ENCODE measurements around the gene FARP1.

FARP1 gene

DNA sequence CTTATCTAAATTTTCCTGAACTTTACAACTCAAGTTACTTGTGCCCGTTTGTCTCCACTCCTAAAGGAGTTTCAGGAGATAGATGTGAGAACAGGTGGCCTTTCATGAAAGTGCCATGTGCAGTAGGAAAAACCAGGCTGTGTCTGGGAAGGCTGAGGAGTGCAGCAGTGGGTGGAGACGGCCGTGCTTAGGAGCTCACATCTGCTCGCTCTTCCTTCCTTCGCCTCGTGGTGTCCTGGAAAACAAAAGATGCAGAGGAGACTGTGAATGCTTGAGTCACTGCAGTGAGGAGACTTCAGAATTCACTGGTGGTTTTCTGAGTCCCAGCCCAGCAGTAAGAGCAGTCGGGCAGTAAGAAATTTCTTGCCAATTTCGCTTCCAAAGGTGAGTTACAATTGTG is 172.6 kb downstream of the FARP1 start:
- no peak for DNase-seq

DNA sequence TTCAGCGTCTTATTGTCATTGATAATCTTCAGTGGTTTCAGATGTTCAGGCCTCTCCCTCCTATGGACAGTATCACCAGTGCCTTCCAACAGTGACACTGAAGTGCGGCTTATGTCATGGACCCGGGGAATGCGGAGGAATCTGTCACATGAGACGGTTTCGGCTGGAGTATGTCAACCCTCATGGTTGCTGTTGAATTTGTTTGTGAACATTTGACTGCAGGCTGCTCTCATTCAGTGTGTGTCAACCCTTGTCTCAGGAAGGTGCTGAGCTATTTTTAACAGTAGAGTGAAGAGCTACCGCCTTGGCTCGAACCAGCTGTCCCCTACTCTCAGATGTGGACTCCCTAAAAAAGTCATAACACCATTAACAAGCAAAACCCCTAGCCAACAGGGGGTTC is 173.0 kb downstream of the FARP1 start:
- no peak for DNase-seq

DNA sequence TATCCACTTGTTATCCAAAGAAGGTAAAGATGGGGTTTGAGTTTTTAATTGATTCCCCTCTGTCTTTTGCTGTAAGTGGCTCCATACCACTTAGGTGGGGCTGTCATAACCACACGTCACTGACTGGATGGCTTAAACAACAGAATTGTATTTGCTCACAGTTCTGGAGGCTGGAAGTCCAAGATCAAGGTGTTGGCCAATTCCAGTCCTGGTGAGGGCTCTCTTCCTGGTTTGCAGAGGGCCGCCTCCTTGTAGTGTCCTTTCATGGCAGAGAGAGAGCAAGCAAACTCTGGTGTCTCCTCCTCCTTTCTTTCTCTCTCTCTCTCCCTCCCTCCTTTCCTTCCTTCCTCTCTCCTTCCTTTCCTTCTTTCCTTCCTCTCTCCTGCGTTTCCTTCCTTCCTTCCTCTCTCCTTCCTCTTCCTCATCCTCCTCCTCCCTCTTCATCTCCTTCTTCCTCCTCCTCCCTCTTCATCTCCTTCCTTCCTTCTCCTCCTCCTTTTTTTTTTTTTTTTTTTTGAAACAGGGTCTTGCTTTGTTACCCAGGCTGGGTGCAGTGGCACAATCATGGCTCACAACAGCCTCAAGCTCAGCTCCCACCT is 174.8 kb downstream of the FARP1 start:
- no peak for DNase-seq

DNA sequence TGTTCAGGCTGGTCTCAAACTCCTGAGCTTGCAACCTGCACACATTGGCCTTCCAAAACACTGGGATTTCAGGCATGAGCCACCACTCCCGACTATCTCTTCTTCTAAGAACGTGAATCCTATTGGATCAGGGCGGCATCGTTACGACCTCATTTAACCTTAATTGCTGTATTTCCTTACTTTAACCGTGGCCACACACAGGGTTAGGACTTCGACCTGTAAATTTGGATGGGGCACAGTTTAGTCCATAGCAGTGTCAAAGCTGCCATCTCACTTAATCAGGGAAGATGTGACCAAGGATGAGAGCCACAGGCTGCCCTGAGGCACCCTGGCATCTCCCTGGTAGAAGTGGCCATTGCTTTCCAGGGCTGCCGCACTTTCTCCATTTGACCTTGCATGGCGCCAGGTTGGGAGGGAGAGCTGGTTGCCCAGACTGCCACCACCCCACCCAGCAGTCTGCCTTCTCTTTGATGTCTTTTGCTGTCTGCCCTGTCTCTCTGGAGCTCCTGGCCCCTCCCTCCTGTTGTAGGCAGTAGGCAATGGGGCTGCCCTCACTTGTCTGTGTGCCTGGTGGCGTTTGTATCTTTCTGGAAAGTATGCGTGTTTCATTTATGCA is 175.5 kb downstream of the FARP1 start:
- no peak for DNase-seq

DNA sequence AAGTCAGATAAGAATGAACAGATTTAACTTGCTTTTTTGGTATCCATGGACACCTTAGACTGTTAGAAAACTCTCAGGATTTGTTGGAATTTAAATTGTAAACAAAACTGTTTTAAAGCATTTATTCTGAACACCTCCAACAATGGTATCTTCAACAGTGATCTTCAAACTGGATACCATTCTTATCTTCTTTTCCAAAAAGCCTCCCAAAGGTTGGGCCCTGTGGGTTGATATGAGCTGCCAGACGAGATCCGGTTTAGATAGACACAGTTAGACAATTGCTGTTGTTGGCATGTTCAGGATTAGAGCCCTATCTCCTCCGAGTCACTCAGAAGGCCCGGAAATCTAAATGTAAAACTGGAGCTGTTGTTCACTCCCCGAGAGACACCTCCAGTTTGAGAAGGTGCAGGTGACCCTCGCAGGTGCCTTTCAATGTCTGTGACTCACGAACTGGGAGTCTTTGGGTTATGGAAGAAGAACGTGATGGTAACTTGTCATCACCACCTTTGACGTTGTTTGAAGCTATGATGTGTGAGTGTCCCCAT is 177.7 kb downstream of the FARP1 start:
- DNase-seq = no peak

DNA sequence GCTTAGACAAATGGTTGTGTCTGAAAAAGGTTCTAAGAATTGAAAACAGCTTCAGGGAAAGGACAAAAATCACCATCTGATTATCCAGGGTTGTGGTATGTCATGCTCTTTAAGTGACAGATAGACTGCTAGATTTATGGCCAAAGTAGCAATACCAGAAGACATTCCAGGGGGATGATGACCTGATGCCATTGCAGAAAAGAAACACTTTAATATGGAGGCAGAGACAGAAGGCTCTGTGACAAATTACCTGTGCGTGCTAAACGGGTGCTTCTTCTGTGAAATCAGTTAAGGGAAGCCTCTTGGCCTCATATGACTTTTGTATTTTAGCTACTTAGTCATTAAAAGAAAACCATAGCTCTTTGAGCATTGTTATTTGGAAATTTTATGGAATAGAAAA is 178.5 kb downstream of the FARP1 start:
- no peak for DNase-seq

DNA sequence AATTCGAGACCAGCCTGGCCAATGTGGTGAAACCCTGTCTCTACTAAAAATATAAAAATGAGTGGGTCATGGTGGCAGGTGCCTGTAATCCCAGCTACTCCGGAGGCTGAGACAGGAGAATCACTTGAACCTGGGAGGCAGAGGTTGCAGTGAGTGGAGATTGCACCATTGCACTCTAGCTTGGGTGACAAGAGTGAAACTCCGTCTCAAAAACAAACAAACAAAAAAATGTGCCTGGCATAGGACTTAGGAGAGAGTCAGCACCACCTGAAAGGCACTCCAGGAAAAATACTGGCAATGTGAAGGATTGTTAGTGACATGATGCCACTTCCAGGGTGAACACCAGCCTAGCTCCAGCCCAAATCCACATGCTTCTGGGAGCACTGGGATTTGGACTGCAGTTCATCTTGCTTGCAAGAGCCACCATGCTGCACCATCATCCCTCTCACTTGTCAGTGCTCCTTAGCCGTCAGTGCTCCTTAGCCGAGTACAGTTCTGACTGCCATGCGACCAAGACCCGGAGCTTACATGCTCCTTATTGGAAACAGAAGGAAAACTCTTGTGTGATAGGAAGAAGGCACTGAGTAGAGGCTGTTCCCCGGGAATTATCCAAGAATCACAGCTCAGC is 179.3 kb downstream of the FARP1 start:
- DNase-seq = no peak

DNA sequence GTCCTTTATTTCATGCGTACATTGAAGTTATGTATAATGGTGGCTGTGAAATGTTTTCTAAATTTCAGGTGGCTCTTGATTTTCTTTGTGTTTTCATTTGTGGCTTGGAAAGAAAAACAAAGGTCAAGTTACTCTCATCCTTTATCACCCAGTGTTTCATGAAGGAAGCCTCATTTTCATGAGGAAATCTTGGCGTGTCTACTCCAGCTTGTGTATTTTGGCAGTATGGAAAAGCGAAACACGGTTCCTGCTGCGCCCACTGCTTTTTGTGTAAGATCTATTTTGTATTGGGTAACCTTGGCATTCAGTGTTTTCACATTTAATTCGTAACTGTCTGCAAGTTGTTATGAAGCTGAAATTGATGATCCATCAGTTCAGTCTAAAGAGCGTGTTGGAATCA is 181.2 kb downstream of the FARP1 start:
- no peak for DNase-seq

DNA sequence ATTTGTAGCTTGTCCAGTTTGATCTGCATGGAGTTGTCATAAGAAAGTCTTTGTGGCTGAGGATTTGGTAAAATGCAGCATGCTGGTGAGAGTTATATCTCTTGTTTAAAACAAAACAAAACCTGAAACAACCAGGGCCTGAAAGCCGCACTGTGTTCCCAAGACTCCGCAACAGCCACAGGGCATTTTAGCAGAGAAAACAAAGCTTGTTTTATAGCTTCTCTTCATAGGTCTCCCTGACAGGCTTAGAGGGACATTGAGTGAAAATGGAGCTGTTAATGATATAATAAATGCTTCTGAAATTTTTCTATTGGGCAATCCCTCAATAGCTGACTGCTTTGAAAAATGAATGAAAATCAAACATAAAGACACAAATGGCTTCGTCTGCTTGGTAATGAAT is 182.8 kb downstream of the FARP1 start:
- DNase-seq = no peak

DNA sequence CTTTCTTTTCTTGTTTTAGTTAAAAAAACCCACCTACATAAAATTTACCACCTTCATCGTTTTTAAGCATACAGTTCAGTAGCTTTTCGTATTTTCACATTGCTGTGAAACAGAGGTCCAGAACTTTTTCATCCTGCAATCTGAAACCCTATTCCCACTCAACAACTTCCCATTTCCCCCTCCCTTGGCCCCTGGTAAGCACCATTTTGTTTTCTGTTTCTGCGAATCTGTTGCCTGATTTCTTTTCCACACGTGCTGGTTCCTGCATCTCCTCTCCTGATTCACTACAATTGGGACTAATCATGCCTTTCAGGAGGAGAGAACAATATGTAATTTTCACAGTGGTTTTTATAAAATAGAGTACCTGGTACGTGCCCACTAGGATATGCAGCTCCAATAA is 183.4 kb downstream of the FARP1 start:
- no peak for DNase-seq

DNA sequence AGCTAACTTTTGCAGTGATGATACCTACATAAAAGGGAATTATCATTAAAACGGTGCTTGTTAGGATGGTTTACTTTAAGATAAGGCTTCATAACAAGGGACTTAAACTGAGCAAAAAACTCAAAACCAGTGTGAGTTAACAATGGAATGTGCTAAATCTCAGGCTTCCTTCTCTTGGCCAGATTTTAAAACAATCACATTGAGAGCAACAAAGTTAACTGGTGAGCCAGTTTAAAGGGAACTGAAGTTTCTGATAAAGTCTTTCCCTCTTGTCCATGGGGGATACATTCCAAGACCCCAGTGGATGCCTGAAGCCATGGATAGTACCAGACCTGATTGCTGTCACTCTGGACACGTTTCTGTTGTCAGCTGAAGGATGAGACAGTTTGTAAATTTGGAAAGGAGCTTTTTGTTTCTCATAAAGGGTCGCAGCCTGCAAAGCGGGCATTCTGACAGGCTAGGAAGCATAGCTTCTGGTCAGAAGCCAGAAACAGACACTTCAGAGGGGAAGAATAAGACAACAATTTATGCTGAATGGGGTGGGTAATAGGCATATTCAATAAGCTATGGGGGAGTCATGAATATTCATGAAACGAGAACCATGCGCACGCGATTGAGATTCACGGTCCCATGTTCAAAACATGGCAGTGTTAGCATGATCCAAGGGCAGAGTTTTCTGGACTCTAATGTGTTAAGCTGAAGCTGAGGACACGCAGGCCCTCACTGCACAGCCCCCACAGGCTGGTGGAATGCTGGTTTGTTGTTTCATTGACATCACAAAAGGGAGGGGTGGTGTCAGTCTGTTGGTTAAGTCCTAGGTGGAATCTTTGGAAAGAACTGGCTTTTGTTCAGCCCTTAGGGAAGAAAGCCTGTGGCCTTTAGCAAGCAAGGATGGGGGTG is 184.7 kb downstream of the FARP1 start:
- peak; percentile 16 for DNase-seq

DNA sequence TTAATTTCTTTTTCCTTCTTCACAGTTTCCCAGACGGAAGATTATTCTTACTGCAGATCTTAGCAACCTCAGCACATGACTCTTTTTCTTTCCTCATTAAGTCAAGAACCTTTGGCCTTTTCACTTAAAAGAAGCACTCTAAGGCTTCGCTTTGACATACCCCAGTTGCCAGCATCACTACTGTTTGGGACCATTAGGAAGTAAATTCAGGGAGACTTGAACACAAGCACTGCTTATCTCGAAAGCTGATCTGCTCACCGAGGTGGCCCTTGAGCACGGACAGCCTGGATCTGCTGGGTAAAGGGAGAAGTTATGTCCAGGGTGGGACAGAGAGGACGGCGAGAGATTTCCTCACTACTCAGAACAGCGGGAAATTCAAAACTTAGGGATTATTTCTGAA is 185.6 kb downstream of the FARP1 start:
- DNase-seq = no peak

DNA sequence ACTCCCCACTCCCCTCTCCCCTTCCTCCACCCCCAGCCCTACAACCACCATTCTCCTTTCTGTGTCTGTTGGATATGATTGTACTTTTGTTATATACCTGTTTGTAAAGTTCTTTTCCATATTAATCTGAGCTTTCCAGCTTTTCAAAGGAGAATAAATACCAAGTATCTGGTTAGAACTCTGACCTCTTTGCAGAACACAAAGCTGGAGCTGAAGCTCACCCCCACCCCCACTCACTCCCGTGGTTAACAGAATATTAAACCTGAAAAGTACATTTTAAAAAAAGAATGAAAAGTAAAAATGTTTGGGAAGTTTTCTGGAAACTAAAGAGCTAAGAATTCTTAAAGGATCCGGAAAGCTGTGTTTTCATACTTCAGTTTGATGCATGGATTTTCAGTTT is 189.3 kb downstream of the FARP1 start:
- DNase-seq = no peak

DNA sequence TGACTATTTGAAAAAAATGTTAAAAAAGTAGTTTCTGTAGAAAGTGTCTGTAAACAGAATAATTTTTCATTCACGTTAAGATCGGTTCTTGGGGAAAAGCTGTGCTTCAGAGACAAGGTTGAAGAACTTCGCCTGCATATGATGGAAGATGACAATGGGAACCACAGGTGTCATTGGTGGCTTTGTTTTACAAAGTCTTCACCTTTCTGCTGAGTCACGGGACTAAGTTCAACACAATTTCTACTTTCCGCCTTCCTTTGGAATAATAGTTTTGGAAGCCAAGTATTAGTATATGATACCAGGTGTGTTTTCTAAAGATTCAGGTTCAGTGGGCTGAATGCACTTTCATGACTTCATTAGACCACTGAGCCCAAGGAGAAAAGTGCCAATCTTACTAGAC is 189.8 kb downstream of the FARP1 start:
- no peak for DNase-seq

DNA sequence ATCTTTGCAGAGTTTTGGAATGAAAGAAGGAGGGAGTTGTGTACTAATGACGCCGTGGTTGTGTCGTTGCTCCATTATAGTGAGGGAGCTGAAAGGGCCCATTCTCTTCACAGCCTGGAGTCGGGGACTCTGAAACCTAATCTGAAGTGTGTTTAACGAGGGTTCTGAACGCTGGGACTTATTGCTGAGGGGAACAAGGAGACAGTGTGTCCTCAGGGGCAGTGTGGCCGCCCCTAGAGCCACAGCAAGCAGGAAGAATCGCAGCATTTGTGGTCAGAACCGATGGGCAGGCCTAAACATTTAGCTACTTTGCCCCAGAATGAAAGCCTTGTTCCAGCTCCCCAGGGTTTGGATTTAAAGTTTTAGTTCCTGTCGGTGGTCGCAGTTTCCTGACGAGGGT is 190.6 kb downstream of the FARP1 start:
- DNase-seq = no peak

DNA sequence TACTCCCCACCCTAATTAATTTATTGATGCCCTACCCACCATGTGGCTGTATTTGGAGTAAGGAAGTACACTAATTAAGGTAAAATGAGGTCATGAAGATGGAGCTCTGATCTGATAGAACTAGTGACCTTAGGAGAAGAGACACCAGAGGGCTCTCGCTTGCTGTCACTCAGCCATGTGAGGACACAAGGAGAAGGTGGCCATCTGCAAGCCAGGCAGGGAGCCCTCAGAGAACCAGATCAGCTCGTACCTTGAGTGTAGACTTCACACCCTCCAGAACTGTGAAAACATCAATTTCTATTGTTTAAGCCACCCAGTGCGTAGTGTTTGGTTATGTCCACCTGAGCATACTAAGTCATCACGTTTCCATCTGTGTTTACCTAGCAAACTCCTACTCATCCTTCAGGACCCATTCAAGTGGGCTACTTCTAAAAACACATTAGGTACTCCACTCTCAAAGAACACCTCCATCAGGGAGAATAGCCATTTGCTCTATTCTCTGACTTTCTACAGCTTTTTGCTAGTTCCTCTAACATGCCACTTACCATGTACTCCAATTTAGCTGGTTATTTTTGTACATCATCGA is 191.8 kb downstream of the FARP1 start:
- DNase-seq = no peak

DNA sequence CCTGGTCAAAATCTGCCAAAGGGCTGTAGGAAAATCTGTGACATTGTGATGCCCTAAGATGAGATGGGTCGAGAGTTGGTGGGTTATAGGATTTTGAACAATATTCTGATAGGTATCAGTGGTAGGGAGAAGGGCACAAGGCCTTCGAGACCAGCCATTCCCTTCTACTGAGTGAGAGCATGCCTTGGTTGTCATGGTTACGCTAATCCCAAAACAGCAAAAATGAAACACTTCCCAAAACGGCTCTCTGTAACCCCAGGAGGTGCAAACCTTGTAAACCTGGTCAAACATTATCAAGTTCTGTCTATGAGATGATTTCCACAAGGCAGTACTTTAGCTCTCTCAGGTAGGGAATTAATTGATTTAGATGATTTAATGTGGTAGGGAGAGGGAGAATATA is 192.8 kb downstream of the FARP1 start:
- DNase-seq = no peak

DNA sequence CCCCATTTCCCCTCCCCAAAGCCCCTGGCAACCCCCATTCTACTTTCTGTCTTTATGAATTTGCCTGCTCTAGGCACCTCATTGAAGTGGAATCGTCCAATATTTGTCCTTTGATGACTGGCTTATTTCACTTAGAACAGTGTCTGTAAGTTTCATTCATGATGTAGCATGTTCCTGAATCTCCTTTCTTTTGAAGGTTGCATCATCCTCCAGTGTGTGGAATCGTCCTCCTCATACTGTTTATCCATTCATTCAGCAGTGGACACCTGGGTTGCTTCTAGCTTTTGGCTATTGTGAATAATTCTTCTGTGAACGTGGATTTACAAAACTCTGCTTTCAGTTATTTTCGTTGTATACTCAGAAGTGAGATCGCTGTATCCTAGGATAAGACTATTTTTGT is 195.4 kb downstream of the FARP1 start:
- no peak for DNase-seq

DNA sequence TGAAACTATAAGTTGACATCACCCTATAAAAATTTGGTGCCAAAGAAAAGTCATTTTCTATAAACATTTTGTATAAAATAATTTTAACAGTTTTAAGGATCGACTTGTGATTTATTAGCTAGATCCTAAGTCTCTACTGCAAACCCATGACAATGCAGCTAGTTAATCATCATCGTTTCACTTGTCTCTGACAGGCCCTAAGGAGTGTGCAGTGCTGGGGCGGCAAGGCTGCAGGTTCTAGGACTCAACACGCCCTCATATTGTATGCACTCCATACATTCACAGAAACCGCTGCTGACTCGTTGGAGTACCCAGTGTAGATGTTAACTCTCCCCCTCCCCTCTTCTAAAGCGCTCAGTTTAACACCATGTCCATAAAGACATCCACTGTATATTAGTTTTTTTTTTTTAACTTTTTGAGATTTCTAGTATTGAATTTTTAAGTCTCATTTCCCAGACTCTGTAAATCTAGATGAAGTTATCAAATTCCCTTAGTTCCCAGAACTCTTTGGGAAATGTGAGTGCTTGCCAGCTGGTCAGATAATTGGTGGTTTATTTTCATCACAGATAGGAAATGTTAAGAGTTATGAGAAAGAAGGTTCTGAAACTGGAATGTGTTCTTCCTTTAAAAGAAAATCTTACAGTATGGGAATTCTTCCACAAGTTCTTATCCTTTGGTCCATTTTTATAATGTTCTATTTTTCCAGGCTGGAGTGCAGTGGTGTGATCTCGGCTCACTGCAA is 197.0 kb downstream of the FARP1 start:
- DNase-seq = no peak

DNA sequence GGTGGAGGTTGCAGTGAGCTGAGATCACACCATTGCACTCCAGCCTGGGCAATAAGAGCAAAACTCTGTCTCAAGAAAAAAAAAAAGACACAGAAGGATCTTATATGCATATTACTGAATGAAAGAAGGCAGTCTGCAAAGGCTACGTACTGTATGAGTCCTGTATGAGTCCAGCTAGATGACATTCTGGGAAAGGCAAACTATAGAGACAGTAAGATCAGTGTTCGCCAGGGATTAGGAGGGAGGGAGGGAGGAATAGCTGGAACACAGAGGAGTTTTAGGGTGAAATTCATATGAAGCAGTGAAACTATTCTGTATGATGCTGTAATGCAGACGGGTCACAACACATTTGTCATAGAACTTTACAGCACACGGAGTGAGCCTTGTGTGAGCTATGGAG is 200.1 kb downstream of the FARP1 start:
- no peak for DNase-seq

DNA sequence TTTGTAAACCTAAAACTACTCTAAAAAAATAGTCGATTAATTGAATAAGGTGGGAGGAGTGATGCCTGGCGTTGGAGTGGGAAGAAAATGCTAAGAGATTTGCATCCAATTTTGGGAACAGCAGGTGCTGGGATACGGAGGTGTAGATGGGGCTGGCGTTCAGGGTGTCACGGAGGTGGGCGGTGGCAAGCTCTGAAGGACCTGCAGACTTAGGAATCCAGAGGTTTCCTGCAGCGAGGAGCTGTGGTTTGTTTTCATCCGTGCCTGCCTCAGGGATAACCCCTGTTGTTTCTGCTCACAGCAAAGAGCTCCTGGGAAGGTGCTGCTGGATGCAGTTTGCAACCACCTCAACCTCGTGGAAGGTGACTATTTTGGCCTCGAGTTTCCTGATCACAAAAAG is 200.6 kb downstream of the FARP1 start:
- no peak for DNase-seq

DNA sequence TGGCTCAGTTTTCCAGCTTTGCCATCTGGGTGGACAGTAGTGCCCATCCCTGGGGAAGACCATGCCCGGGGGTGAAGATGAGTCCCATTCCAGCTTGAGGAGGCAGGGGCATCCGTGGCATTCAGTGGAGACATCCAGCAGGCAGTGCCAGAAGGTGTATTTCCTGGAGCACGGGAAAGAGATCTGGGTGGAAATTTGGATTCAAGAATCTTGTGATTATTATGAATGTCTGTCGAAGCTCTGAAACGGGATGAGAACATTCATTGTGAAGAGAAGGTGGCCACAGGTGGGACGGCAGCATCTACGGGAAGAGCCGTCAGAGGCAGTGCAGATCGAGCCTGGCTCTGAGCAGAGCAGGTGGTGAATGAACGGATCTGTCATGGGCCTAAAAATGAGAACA is 201.5 kb downstream of the FARP1 start:
- DNase-seq = no peak

Measured in NCI-H226 (cell line).